Stimulated activated CD8-positive, alpha-beta memory T cell treated with anti-CD3 and anti-CD28 coated beads, Interleukin-15, amount 100 ng/mL, for 24 hours (primary cell): ENCODE data around the gene C5orf47.
"Not testable (repeated sequence)": the region's sequence is repeated elsewhere in the genome, so short reads cannot be mapped to it uniquely, and the experiment has no call there.

Experiments
- DNase-seq: peaks from one replicate; pipeline ENCODE4 v3.0.0-alpha.2; 2020; ENCODE audit warnings: low read depth

The C5orf47 gene

GRCh38 chr5:173970878-173971650, 17.9 kb upstream of the C5orf47 start:
- DNase-seq = no peak

DNA sequence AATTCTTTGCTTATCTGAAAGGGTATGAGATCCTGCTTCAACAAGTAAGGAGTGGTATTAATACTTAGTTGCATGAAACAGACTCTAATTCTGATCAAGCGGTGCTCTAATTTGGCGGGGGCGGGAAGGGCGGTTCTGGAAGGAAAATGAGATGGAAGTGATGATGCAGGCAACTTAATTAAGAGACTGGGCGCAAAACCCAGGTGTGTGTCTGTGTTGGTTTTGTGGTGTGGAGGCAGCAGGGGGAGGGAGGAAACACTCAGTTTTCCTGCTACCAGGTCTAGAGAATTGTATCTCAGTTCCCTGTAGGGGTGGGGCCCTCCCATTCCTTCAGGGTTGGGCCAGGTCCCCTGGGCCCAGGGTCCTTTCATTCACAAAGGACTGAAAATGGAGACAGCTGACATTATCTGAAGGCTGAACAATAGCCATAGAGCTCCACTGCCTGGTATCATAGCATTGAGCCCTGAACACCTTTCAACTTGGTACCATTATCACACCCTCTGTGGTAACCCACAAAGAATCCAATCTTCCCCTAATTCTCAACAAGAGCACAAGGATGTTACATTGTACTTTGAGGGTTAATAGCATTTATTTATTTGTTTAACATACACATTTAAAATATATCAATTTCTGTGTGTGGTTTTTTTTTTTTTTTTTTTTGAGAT, 17.2 kb upstream of the C5orf47 start:
- no peak for DNase-seq

GRCh38 chr5:173972607-173972924, 16.4 kb upstream of the C5orf47 start:
- no peak for DNase-seq

- DNase-seq = peak; percentile 52
Observed at GRCh38 chr5:173972925-173973615, 15.9 kb upstream of the C5orf47 start.

DNA sequence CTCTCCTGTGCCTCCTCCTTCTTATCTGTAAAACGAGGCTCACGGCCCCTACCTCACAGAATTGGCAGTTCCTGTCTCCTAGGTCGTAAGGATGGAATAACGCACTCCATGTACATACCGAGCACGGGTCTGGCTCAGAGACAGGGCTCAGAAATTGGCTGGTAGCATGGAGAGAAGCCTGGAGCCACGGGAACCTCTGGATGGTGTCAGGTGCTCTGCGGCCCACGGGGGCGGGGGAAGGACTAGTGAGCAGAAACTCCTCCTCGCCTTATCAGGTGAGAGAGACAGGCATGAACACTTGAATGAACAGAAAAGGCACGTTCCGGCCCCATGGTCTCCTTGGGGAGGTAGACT, 15.4 kb upstream of the C5orf47 start:
- DNase-seq = no peak

GRCh38 chr5:173974688-173975239, 14.2 kb upstream of the C5orf47 start:
- no peak for DNase-seq

- DNase-seq = no peak
Observed at GRCh38 chr5:173981185-173981761, 7.7 kb upstream of the C5orf47 start.

DNA sequence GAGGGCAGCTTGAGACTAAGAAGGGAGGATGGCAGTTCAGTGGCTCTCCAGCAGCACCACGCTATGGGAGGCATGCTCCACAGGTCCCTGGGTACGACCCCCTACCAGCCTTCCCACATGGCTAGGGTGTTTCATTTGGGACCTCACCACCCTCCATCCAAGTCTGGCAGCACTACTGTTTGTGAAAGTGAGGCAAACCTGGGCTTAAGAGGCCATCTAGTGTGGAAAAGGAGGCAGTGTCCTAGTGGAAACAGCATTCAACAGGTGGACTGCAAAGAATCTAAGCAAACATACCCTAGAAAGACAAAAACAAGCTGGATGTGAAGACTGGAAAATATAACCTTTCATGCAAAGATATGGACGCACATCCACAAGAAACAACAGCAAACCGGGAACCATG, 4.8 kb upstream of the C5orf47 start:
- DNase-seq = no peak

DNA sequence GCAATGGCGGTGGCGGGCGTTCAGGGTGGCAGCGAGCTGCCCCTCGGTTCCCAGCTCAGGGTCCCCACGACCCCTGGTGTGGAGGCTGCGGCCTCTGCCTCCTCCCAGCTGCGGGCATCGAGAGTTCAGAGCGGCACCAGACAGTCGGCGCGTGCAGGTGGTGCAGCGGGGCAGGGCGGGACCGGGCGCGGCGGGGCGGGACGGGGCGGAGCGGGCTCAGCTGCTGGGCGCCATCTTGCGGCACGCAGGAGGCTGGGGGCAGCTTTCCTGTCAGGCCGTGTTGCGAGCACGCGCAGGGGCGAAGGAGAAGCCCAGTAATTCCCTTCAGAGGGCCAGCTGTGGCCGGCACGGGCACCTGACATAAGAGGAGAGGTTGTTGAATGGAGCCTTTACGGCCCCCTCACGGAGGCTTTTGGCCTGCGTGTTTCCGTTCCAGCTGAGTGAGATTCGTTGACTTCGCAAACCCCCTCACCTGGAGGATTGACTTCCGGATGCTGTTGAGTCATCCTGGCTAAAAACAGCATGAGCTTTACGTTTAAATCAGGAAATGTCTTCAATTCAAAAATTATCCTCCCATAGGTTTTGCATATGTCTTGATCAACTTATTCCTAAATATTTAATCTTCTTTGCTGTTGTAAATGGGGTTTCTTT, 587 bp downstream of the C5orf47 start:
- DNase-seq = no peak

DNA sequence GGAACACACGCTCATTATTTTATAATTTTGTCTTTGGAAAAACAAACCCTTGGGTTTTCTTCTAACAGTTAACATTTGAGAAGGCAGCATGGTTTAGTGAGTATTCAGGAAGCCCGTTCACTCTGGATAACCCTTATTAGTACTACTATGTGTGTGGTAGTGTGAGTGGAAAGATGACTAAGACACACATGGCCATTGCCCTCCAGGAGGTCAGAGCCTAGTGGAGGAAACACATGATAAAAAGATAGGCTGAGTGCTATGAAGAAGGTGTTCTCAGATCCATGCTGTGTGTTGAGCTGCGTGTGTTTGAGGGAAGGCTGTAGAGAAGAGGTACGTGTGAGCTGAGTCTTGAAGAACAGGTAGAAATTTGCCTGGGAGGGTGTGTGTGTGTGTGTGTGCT, 8.4 kb downstream of the C5orf47 start:
- no peak for DNase-seq

GRCh38 chr5:173998531-173998930, 9.6 kb downstream of the C5orf47 start:
- DNase-seq = no peak

DNA sequence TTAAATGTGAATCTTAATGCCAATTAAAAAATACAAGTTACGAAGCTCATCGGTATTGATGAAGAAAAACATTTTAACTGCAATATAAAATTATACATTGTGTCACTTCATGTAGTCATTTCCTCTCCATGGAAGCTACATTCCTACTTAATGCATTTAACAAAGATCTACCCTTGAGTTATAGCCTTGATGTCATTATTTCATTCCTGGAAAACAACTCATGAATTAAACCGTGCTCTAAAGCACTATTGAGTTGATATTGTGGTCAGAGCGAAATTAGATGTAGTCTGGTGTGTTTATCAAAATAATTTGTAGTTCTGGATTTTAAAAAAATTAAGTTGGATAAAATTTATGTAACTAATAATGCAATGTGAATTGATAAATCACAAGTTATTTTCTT, 11.1 kb downstream of the C5orf47 start:
- no peak for DNase-seq

GRCh38 chr5:174003795-174004194, 14.8 kb downstream of the C5orf47 start:
- no peak for DNase-seq

DNA sequence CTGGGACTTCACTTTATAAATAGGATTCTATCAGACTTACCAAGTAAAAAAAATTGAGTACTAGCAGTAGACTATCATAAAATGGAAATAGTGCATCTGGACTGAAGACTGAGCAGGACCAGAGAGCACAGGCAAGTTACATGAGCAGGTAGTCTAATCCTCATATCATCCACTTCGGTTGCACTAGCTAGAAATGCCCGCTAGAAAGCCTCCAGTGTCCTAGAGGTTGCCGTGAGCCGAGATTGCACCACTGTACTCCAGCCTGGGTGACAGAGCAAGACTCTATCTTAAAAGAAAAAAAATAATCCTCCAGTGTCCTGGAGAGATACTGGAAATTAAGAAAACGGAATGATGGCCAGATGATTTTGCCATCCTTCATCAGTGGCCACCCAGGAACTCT, 20.0 kb downstream of the C5orf47 start:
- DNase-seq = no peak

DNA sequence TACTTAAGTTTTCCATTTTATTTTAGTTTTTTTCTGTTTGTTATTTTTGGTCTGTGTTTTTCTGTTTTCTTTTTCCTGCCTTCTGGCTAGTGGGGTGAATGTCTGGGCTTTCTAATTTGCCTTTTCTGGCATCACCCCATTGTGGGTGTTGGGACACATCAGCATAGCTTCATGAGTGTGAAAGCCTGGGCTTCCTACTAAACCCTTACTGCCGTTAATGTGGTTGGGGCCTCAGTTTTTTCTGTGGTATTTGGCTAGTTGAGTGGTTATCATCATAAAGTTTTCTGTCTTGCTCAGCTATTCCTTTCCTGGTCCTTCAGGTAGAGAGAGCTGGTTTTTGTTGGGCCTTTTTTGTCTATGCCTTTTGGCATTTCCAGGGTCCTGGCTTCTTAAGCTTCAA, 21.4 kb downstream of the C5orf47 start:
- DNase-seq = no peak

GRCh38 chr5:174011441-174011840, 22.5 kb downstream of the C5orf47 start:
- no peak for DNase-seq

DNA sequence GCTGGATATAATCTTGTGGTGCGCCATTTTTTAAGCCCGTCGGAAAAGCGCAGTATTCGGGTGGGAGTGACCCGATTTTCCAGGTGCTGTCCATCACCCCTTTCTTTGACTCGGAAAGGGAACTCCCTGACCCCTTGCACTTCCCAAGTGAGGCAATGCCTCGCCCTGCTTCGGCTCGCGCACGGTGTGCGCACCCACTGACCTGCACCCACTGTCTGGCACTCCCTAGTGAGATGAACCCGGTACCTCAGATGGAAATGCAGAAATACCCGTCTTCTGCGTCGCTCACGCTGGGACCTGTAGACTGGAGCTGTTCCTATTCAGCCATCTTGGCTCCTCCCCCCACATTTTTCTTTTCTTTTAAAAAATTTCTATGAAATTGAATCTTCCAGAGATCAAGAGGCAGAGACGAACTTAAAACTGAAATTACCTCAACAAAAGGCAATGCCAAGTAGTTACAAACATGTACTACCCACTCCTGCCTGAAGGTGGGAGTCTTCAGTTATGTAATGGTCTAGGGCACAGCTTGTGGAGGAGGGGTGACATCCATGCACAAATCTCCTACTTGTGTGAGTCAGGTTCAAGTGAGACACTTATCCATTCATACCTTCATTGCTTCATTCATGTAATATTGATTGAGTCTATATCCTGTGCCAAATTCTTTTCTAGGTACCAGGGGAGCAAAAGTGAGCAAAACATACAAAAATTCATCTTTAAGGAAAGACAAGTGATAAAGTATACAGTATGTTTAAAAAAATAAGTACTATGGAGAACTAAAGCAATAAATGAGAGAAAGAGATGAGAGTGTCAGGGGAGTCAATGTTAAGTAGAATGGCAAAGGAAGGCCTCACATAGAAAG, 31.3 kb downstream of the C5orf47 start:
- not testable (repeated sequence) for DNase-seq

DNA sequence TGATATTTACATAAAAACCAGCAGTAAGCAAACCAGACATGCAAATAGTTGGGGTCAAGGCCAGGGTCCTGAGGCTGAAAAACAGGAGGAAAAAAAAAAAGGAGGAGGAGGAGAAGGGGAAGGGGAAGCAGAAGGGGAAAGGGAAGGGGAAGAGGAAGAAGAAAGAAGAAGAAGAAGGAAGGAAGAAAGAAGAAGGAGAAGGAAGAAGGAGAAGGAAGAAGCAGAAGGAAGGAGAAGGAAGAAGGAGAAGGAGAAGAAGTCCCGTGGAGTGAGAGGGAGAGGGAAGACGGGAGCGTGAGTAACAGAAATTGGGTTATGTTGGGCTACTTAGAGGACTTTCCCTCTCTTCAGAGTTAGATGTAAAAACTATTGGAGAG, 31.9 kb downstream of the C5orf47 start:
- no peak for DNase-seq

DNA sequence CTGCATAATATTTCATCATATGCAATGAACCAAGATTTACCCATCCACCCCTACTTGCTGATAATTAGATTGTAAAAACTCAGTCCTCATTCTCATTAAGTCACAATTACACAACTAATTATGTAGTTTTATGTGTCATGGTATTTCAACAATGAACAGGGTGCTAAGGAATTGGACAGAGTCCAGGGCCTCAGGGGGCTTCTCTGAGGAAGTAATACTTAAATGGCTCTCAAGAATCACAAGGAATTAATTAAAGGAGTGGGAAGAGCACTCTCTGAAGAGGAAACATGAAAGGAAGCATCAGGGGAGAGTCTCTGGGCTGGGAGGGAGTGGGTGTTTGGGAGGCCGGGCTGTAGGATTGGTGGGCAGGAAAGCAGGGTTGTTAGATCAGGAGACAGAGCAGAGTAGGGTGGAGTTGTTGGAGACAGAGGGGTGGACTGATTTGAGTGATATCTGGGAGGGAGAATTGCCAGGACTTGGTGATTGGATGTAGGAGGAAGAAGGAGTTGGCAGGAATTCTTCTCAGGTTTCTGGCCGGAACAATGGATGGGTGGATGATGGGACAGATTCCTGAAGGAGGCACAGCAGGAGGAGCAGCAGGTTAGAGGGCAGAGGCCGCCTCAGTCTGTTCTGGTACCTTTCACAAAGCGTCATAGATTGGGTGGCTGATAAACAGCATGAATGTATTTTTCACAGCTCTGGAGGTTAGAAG, 33.6 kb downstream of the C5orf47 start:
- no peak for DNase-seq

DNA sequence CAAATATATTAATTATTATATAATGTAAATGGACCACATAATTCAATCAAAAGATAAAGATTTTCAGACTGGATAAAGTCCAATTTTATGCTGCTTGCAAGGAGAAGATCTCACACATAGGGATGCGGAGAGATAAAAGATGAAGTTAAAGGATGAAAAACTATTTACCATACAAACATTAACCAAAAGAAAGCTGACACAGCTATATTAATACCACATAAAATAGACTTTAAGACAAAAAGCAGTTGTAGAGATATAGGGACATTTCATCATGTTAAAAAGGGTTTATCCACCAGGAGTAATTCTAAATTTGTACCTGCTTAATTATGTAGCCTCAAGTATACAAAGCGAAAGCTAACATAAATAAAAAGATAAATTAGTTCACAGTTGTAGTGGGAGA, 41.3 kb downstream of the C5orf47 start:
- no peak for DNase-seq
